ENCODE measurements around the gene CEP250. TPM values are rescaled to one million over a fixed set of nuclear protein-coding genes. Genes with fewer than 3 reads are reported as not detected.

The CEP250 gene
- 6.6 and 7.9 TPM in 2 replicates for polyA plus RNA-seq (2011; rRNA removed)
- polyA minus RNA-seq (2011; rRNA and poly(A)+ RNA removed): 4.7 and 7.1 TPM in 2 replicates

GRCh38 chr20:35454881-35455609, at the start of gene CEP250:
CEP250 (plus strand) TSS chr20:35455598; CDS start chr20:35462368, 6,770 bp downstream.
- CTCF ChIA-PET: interaction anchor here (0.6 to 6.0 kb wide), 11 partner anchors 8 to 150 kb away, joined by 3 to 55 read pairs (median 4); partner anchors contain the start of gene GDF5
- Histone ChIP-seq H3K36me3 (ENCODE audit: control insufficient read depth, insufficient read depth, low read length) (no peaks in the 10 kb centered on the region; the same call in 1 of the 2 replicates), H3K27me3 (ENCODE audit: control insufficient read depth, insufficient read depth, low read length) (no peaks in the 10 kb centered on the region), H3K4me3 (ENCODE audit: low read depth, low read length) (peak within 1 kb of the TSS; percentile 80)
- peak; percentile 72 for DNase-seq (ENCODE audit: low read depth)
- POLR2A ChIA-PET: interaction anchor here (0.6 to 1.0 kb wide), 3 partner anchors 38 to 171 kb away, joined by 3 to 8 read pairs (median 6); partner anchors contain the start of gene EIF6
- no peak for TF ChIP-seq CTCF (IDR thresholded peaks at IDR 0.05; ENCODE audit: insufficient read depth, low read depth, low read length)

GRCh38 chr20:35405775-35406174, 49.6 kb upstream of the CEP250 start:
- Histone ChIP-seq H3K36me3 (ENCODE audit: control insufficient read depth, insufficient read depth, low read length) (no peaks in the 10 kb centered on the region; the same call in 1 of the 2 replicates), H3K4me3 (ENCODE audit: low read depth, low read length) (no peak overlapping the region), H3K27me3 (ENCODE audit: control insufficient read depth, insufficient read depth, low read length) (no peaks in the 10 kb centered on the region)
- CTCF ChIA-PET: interaction anchor here (1.0 to 1.2 kb wide), 3 partner anchors 30 to 83 kb away, joined by 3 to 6 read pairs (median 4); partner anchors contain the start of gene GDF5
- no peak for TF ChIP-seq CTCF (IDR thresholded peaks at IDR 0.05; ENCODE audit: insufficient read depth, low read depth, low read length)
- POLR2A ChIA-PET: no interaction called here
- no peak for DNase-seq (ENCODE audit: low read depth)

- ChIA-PET POLR2A (no interaction called here), CTCF (interaction anchor here (0.6 kb wide), 1 partner anchor 35 kb away, joined by 5 read pairs; no protein-coding TSS in a partner anchor)
Observed at GRCh38 chr20:35408270-35408669, 47.1 kb upstream of the CEP250 start.

GRCh38 chr20:35409542-35409941, 45.9 kb upstream of the CEP250 start:
- CTCF ChIA-PET: interaction anchor here (0.7 kb wide), 1 partner anchor 98 kb away, joined by 3 read pairs; no protein-coding TSS in a partner anchor
- no peak for TF ChIP-seq CTCF (IDR thresholded peaks at IDR 0.05; ENCODE audit: insufficient read depth, low read depth, low read length)
- H3K27me3 ChIP-seq (ENCODE audit: control insufficient read depth, insufficient read depth, low read length): no peaks in the 10 kb centered on the region
- no peak overlapping the region for H3K4me3 ChIP-seq (ENCODE audit: low read depth, low read length)
- DNase-seq (ENCODE audit: low read depth): no peak
- H3K36me3 ChIP-seq (ENCODE audit: control insufficient read depth, insufficient read depth, low read length): no peaks in the 10 kb centered on the region
- POLR2A ChIA-PET: no interaction called here

More at GRCh38 chr20:35408270-35408669, 47.1 kb upstream of the CEP250 start:
- no peak overlapping the region for H3K4me3 ChIP-seq (ENCODE audit: low read depth, low read length)
- no peak for DNase-seq (ENCODE audit: low read depth)
- TF ChIP-seq CTCF (IDR thresholded peaks at IDR 0.05; ENCODE audit: insufficient read depth, low read depth, low read length): no peak
- H3K27me3 ChIP-seq (ENCODE audit: control insufficient read depth, insufficient read depth, low read length): no peaks in the 10 kb centered on the region
- no peaks in the 10 kb centered on the region for H3K36me3 ChIP-seq (ENCODE audit: control insufficient read depth, insufficient read depth, low read length)

GRCh38 chr20:35410613-35411012, 44.8 kb upstream of the CEP250 start:
- Histone ChIP-seq H3K36me3 (ENCODE audit: control insufficient read depth, insufficient read depth, low read length) (no peaks in the 10 kb centered on the region), H3K27me3 (ENCODE audit: control insufficient read depth, insufficient read depth, low read length) (no peaks in the 10 kb centered on the region), H3K4me3 (ENCODE audit: low read depth, low read length) (no peak overlapping the region)
- no peak for DNase-seq (ENCODE audit: low read depth)
- no peak for TF ChIP-seq CTCF (IDR thresholded peaks at IDR 0.05; ENCODE audit: insufficient read depth, low read depth, low read length)
- POLR2A ChIA-PET: no interaction called here
- CTCF ChIA-PET: no interaction called here
